ENCODE results near the gene CLEC4F. TPM values are rescaled to one million over a fixed set of nuclear protein-coding genes. Genes with fewer than 3 reads are reported as not detected.

Gene CLEC4F
- total RNA-seq, 1 experiment from 2014 or later, result not detected

DNA sequence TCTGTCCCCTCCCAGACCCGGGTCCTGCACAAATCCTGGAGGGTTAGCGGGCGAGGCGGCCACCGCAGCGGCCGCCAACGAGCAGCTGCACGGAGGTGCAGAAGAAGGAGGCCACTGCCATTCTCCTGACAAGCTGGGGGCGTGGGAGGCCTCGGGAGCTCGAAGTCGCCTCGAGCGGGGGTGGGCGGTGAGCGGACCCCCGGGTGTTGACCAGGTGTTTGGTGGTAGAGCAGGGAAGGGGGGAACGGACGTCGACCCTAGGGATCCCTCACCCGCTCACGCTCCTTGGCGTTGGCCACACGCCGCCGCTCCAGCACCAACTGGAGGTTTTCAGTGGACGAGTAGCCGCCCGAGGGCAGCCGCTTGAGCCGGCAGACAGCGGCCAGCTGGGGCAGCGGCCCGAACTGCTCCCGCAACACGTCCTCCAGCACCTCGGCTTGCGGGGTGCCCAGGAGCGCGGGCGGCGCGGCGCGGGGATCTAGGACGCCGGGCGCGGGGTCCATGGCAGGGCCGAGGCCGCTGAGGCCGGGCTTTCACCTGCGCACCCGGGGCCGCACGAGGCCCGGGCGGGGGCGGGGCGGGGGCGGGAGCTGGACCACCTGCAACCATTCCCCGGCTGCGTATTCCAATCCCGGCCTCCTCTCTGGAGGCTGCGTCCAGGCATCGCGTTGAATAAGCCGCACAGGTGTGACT lies 30.1 kb downstream of the CLEC4F start, which contains the start of gene FIGLA (continued):
- TF ChIP-seq, protein P1, sequence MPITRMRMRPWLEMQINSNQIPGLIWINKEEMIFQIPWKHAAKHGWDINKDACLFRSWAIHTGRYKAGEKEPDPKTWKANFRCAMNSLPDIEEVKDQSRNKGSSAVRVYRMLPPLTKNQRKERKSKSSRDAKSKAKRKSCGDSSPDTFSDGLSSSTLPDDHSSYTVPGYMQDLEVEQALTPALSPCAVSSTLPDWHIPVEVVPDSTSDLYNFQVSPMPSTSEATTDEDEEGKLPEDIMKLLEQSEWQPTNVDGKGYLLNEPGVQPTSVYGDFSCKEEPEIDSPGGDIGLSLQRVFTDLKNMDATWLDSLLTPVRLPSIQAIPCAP (CRISPR knock-in tag; IDR thresholded peaks at IDR 0.05), result 0 out of 2 replicates have a peak, but pooled peaks have one; percentile 46
- TF ChIP-seq PRRX2 (CRISPR knock-in tag; IDR thresholded peaks at IDR 0.05) (no peak), TCF7 (CRISPR knock-in tag; IDR thresholded peaks at IDR 0.05; ENCODE audit: low read depth) (no peak), TEAD1 (CRISPR knock-in tag; IDR thresholded peaks at IDR 0.05) (0 out of 2 replicates have a peak, but pooled peaks have one; percentile 20), ZBTB21 (CRISPR knock-in tag; IDR thresholded peaks at IDR 0.05; ENCODE audit: borderline replicate concordance) (0 out of 2 replicates have a peak, but pooled peaks have one; percentile 51), ETV6 (CRISPR knock-in tag; IDR thresholded peaks at IDR 0.05) (peak; percentile 61; the same call in 1 of the 2 replicates), ZNF263 (CRISPR knock-in tag; IDR thresholded peaks at IDR 0.05; ENCODE audit: low read depth) (0 out of 2 replicates have a peak, but pooled peaks have one; percentile 14), CREM (CRISPR knock-in tag; IDR thresholded peaks at IDR 0.05) (0 out of 2 replicates have a peak, but pooled peaks have one; percentile 23), FOXP1 (CRISPR knock-in tag; IDR thresholded peaks at IDR 0.05; ENCODE audit: borderline replicate concordance) (peak; percentile 78), TP53 (CRISPR knock-in tag; IDR thresholded peaks at IDR 0.05) (peak; percentile 16; the same call in 1 of the 2 replicates), RELA (CRISPR knock-in tag; IDR thresholded peaks at IDR 0.05; ENCODE audit: borderline replicate concordance) (peak; percentile 18; the same call in 1 of the 2 replicates), SP1 (CRISPR knock-in tag; conservative IDR thresholded peaks at IDR 0.05) (0 out of 2 replicates have a peak, but pooled peaks have one; percentile 17), MYBL2 (CRISPR knock-in tag; IDR thresholded peaks at IDR 0.05) (0 out of 2 replicates have a peak, but pooled peaks have one; percentile 36)
- TF ChIP-seq, protein P2, sequence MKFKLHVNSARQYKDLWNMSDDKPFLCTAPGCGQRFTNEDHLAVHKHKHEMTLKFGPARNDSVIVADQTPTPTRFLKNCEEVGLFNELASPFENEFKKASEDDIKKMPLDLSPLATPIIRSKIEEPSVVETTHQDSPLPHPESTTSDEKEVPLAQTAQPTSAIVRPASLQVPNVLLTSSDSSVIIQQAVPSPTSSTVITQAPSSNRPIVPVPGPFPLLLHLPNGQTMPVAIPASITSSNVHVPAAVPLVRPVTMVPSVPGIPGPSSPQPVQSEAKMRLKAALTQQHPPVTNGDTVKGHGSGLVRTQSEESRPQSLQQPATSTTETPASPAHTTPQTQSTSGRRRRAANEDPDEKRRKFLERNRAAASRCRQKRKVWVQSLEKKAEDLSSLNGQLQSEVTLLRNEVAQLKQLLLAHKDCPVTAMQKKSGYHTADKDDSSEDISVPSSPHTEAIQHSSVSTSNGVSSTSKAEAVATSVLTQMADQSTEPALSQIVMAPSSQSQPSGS (CRISPR knock-in tag; IDR thresholded peaks at IDR 0.05; ENCODE audit: borderline replicate concordance, low read depth), result 0 out of 2 replicates have a peak, but pooled peaks have one; percentile 21
- TF ChIP-seq, protein P3, sequence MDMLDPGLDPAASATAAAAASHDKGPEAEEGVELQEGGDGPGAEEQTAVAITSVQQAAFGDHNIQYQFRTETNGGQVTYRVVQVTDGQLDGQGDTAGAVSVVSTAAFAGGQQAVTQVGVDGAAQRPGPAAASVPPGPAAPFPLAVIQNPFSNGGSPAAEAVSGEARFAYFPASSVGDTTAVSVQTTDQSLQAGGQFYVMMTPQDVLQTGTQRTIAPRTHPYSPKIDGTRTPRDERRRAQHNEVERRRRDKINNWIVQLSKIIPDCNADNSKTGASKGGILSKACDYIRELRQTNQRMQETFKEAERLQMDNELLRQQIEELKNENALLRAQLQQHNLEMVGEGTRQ (CRISPR knock-in tag; IDR thresholded peaks at IDR 0.05), result no peak
- TF ChIP-seq, protein P4, sequence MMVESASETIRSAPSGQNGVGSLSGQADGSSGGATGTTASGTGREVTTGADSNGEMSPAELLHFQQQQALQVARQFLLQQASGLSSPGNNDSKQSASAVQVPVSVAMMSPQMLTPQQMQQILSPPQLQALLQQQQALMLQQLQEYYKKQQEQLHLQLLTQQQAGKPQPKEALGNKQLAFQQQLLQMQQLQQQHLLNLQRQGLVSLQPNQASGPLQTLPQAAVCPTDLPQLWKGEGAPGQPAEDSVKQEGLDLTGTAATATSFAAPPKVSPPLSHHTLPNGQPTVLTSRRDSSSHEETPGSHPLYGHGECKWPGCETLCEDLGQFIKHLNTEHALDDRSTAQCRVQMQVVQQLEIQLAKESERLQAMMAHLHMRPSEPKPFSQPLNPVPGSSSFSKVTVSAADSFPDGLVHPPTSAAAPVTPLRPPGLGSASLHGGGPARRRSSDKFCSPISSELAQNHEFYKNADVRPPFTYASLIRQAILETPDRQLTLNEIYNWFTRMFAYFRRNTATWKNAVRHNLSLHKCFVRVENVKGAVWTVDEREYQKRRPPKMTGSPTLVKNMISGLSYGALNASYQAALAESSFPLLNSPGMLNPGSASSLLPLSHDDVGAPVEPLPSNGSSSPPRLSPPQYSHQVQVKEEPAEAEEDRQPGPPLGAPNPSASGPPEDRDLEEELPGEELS (CRISPR knock-in tag; IDR thresholded peaks at IDR 0.05), result peak; percentile 49; the same call in 1 of the 2 replicates
- TF ChIP-seq, protein P5, sequence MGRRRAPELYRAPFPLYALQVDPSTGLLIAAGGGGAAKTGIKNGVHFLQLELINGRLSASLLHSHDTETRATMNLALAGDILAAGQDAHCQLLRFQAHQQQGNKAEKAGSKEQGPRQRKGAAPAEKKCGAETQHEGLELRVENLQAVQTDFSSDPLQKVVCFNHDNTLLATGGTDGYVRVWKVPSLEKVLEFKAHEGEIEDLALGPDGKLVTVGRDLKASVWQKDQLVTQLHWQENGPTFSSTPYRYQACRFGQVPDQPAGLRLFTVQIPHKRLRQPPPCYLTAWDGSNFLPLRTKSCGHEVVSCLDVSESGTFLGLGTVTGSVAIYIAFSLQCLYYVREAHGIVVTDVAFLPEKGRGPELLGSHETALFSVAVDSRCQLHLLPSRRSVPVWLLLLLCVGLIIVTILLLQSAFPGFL (CRISPR knock-in tag; IDR thresholded peaks at IDR 0.05; ENCODE audit: borderline replicate concordance), result 0 out of 2 replicates have a peak, but pooled peaks have one; percentile 25
- TF ChIP-seq, protein P6, sequence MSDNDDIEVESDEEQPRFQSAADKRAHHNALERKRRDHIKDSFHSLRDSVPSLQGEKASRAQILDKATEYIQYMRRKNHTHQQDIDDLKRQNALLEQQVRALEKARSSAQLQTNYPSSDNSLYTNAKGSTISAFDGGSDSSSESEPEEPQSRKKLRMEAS (CRISPR knock-in tag; IDR thresholded peaks at IDR 0.05), result peak; percentile 77
- TF ChIP-seq, protein P7, sequence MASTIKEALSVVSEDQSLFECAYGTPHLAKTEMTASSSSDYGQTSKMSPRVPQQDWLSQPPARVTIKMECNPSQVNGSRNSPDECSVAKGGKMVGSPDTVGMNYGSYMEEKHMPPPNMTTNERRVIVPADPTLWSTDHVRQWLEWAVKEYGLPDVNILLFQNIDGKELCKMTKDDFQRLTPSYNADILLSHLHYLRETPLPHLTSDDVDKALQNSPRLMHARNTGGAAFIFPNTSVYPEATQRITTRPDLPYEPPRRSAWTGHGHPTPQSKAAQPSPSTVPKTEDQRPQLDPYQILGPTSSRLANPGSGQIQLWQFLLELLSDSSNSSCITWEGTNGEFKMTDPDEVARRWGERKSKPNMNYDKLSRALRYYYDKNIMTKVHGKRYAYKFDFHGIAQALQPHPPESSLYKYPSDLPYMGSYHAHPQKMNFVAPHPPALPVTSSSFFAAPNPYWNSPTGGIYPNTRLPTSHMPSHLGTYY (CRISPR knock-in tag; IDR thresholded peaks at IDR 0.05), result no peak

All from WTC11 (cell line).